Endothelial cell of umbilical vein (primary cell): ENCODE data around the gene SPZ1.

Source experiments
- FOS ChIP-seq: IDR thresholded peaks from 2 replicates; pipeline ENCODE4 v1.6.1; 2011; ENCODE audit warnings: mild to moderate bottlenecking, low read length, moderate library complexity, borderline replicate concordance; ENCODE audit not compliant: insufficient read depth
- JUN ChIP-seq: IDR thresholded peaks from 2 replicates; pipeline ENCODE4 v1.6.1; 2011; ENCODE audit warnings: borderline replicate concordance, low read depth; ENCODE audit not compliant: insufficient read length, insufficient read depth
- POLR2A ChIP-seq: IDR thresholded peaks from 2 replicates; pipeline ENCODE4 v1.6.1; 2012; ENCODE audit warnings: low read depth, mild to moderate bottlenecking, control low read depth, low read length
- POLR2AphosphoS5 ChIP-seq: IDR thresholded peaks from 2 replicates; pipeline ENCODE4 v1.6.1; 2012; ENCODE audit warnings: low read depth, mild to moderate bottlenecking, control low read depth, low read length, moderate library complexity; ENCODE audit not compliant: insufficient read depth
- TF ChIP-seq, protein P1 (sequence below), 2 donors: IDR thresholded peaks; 1 replicate in 1 of 2; 2 replicates in 1 of 2; pipeline ENCODE4 v1.5.1; 2011; ENCODE audit warnings: low read length in 2 of 2, mild to moderate bottlenecking in 2 of 2, moderate library complexity in 2 of 2, control low read depth in 1 of 2, inconsistent platforms in 1 of 2, low read depth in 1 of 2; ENCODE audit not compliant: insufficient read depth in 1 of 2; ENCODE audit errors: extremely low read depth in 1 of 2
- TF ChIP-seq, protein P2 (sequence below): IDR thresholded peaks from 2 replicates; pipeline ENCODE4 v1.6.1; 2011; ENCODE audit not compliant: insufficient read depth, insufficient read length

DNA sequence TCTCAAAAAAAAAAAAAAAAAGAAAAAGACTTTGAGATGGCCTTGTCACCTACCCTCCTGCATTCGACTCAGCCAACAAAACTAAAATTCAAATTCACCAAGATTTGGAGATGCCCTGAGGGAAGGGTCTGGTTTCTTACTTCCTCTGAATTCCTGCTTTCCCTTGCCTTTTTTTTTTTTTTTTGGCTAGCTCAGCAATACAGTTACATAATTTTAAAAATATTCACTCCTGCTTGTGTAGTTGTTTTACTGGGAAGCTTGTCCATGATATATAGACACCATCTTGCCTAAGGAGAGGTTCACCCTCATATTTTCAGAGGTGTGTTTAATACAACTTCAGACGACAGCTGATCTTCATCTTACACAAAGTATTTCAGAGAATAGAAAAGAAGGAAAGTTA is 42.6 kb upstream of the SPZ1 start:
- TF ChIP-seq, protein P1, sequence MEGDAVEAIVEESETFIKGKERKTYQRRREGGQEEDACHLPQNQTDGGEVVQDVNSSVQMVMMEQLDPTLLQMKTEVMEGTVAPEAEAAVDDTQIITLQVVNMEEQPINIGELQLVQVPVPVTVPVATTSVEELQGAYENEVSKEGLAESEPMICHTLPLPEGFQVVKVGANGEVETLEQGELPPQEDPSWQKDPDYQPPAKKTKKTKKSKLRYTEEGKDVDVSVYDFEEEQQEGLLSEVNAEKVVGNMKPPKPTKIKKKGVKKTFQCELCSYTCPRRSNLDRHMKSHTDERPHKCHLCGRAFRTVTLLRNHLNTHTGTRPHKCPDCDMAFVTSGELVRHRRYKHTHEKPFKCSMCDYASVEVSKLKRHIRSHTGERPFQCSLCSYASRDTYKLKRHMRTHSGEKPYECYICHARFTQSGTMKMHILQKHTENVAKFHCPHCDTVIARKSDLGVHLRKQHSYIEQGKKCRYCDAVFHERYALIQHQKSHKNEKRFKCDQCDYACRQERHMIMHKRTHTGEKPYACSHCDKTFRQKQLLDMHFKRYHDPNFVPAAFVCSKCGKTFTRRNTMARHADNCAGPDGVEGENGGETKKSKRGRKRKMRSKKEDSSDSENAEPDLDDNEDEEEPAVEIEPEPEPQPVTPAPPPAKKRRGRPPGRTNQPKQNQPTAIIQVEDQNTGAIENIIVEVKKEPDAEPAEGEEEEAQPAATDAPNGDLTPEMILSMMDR (IDR thresholded peaks at IDR 0.05; ENCODE audit: extremely low read depth in 1 of 2, insufficient read depth in 1 of 2, low read depth in 1 of 2, low read length in 2 of 2): no peak
- no peak for TF ChIP-seq POLR2AphosphoS5
- TF ChIP-seq, protein P2, sequence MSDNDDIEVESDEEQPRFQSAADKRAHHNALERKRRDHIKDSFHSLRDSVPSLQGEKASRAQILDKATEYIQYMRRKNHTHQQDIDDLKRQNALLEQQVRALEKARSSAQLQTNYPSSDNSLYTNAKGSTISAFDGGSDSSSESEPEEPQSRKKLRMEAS: no peak
- TF ChIP-seq POLR2A: no peak
- no peak for TF ChIP-seq FOS
- TF ChIP-seq JUN: no peak
